ENCODE data around the gene COX7A1.

Gene COX7A1

GRCh38 chr19:36111200-36111539 lies 41.1 kb downstream of the COX7A1 start:
- no peak for DNase-seq

GRCh38 chr19:36110487-36111199 lies 41.6 kb downstream of the COX7A1 start, which contains the start of gene OVOL3:
Gene OVOL3, plus strand, starts transcription at chr19:36111143. Its CDS starts 60 bp downstream, at chr19:36111203.
- no peak for DNase-seq

GRCh38 chr19:36108684-36109083 lies 43.6 kb downstream of the COX7A1 start:
- DNase-seq, result no peak

- DNase-seq, result no peak
Observed at GRCh38 chr19:36106991-36107390, 45.3 kb downstream of the COX7A1 start.

- DNase-seq, result no peak
Observed at GRCh38 chr19:36106441-36106840, 45.8 kb downstream of the COX7A1 start.

GRCh38 chr19:36103842-36104552 lies 48.2 kb downstream of the COX7A1 start:
- DNase-seq, result no peak

- DNase-seq, result no peak
Observed at GRCh38 chr19:36103040-36103626, 49.1 kb downstream of the COX7A1 start.

- DNase-seq, result no peak
Observed at GRCh38 chr19:36101550-36102327, 50.5 kb downstream of the COX7A1 start.

Measured in NK-92 treated with Interleukin-12 subunit alpha and Interleukin-12 subunit beta, amount 100 ng/mL, for 24 hours (cell line).